ENCODE results near the gene SCYGR8.

Gene SCYGR8, protein sequence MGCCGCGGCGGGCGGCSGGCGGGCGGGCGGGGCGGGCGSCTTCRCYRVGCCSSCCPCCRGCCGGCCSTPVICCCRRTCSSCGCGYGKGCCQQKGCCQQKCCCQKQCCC

DNA sequence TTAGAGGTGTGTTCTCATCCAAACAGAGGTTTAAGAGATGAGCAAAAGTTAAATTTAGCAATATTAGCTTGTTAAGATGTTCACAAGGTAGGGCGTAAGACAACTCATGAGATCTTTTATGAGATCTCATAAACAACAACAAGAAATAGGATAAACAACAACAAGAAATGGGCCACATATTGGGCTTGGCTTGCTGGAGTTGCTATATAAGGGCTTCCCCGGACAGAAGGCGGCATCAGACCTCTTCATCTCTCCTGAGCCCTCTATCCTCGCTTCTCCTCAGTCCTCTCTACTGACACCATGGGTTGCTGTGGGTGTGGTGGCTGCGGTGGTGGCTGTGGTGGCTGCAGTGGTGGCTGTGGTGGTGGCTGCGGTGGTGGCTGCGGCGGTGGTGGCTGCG, at the start of gene SCYGR8:
Gene SCYGR8, plus strand, starts transcription at position 301 of the 400 bp plus-strand sequence. Its CDS starts 0 bp downstream, at position 301.
- no peak for DNase-seq
- no peaks in the 10 kb centered on the region for H3K36me3 ChIP-seq (replicated peaks; ENCODE audit: insufficient read depth, low read length)
- no peaks in the 10 kb centered on the region for H3K9me3 ChIP-seq (replicated peaks; ENCODE audit: insufficient read depth, low read length)
- H3K9me2 ChIP-seq (replicated peaks; ENCODE audit: insufficient read depth, low read length), result no peaks in the 10 kb centered on the region
- H3F3A ChIP-seq (ENCODE audit: insufficient read depth, low read length), result no peaks in the 10 kb centered on the region
- no peak within 1 kb of the TSS for H3K4me3 ChIP-seq (ENCODE audit: low read length)
- H3K27ac ChIP-seq (ENCODE audit: low read length), result no peak within 1 kb of the TSS
- H3K4me2 ChIP-seq (ENCODE audit: low read depth, low read length), result no peak within 1 kb of the TSS
- no peak within 1 kb of the TSS for H3K9ac ChIP-seq (ENCODE audit: low read length)
- no peak within 1 kb of the TSS for H2AFZ ChIP-seq (ENCODE audit: low read length)
- TF ChIP-seq CTCF (IDR thresholded peaks at IDR 0.05; ENCODE audit: low read length) (no peak), EZH2phosphoT487 (IDR thresholded peaks at IDR 0.05; ENCODE audit: low read length) (no peak), EZH2 (optimal IDR thresholded peaks at IDR 0.05; ENCODE audit: low read depth, low read length) (no peak)
- H3K4me1 ChIP-seq (ENCODE audit: low read length), result no peaks in the 10 kb centered on the region
- H4K20me1 ChIP-seq (ENCODE audit: insufficient read depth, low read length), result no peaks in the 10 kb centered on the region
- no peaks in the 10 kb centered on the region for H3K79me2 ChIP-seq (ENCODE audit: low read length)
- no peaks in the 10 kb centered on the region for H3K27me3 ChIP-seq (replicated peaks; ENCODE audit: insufficient read depth, low read length)

DNA sequence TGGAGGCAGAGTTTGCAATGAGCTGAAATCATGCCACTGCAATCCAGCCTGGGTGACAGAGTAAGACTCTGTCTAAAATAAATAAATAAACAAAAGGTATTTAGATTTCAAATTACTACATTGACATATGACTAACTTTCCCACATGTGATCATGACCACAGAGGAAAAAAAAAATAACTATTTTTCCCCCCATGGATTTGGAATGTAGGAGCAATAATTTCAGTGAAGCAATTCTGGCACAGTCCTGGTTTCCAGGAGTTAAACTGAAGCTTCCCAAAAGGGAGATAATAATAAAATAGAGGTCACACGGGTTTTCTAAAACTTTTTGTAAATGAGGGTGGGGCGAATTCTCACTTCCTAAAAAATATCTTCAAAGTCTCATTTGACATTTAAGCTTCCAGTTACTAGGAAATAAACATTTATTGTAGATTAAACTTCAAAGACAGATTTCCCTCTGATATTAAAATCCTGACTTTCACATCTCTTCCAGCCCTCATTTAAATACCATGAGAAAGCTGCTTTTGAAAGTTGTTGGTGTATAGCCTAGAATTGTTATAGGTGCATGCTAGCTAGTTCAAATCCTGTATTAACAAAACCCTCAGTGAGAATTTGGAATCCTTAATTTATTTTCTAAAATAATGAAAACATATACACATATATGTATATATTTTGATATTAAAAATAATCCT, 48.6 kb upstream of the SCYGR8 start:
- H3K27me3 ChIP-seq (replicated peaks; ENCODE audit: insufficient read depth, low read length), result no peaks in the 10 kb centered on the region
- H2AFZ ChIP-seq (ENCODE audit: low read length), result no peak overlapping the region
- DNase-seq, result no peak
- H3K9me3 ChIP-seq (replicated peaks; ENCODE audit: insufficient read depth, low read length), result no peaks in the 10 kb centered on the region
- H3K4me2 ChIP-seq (ENCODE audit: low read depth, low read length), result no peak overlapping the region
- H3K9ac ChIP-seq (ENCODE audit: low read length), result no peak overlapping the region
- H3K9me2 ChIP-seq (replicated peaks; ENCODE audit: insufficient read depth, low read length), result no peaks in the 10 kb centered on the region; the same call in 1 of the 2 replicates
- H4K20me1 ChIP-seq (ENCODE audit: insufficient read depth, low read length), result no peaks in the 10 kb centered on the region
- no peaks in the 10 kb centered on the region for H3K4me1 ChIP-seq (ENCODE audit: low read length)
- H3K36me3 ChIP-seq (replicated peaks; ENCODE audit: insufficient read depth, low read length), result no peaks in the 10 kb centered on the region
- no peaks in the 10 kb centered on the region for H3K79me2 ChIP-seq (ENCODE audit: low read length)
- no peaks in the 10 kb centered on the region for H3F3A ChIP-seq (ENCODE audit: insufficient read depth, low read length)
- TF ChIP-seq EZH2phosphoT487 (IDR thresholded peaks at IDR 0.05; ENCODE audit: low read length) (no peak), CTCF (IDR thresholded peaks at IDR 0.05; ENCODE audit: low read length) (no peak), EZH2 (optimal IDR thresholded peaks at IDR 0.05; ENCODE audit: low read depth, low read length) (no peak)
- no peak overlapping the region for H3K4me3 ChIP-seq (ENCODE audit: low read length)
- H3K27ac ChIP-seq (ENCODE audit: low read length), result no peak overlapping the region

GRCh38 chr2:227701556-227701955, 44.1 kb upstream of the SCYGR8 start:
- Histone ChIP-seq H3K36me3 (replicated peaks; ENCODE audit: insufficient read depth, low read length) (no peaks in the 10 kb centered on the region), H3K9me3 (replicated peaks; ENCODE audit: insufficient read depth, low read length) (no peaks in the 10 kb centered on the region), H3K27me3 (replicated peaks; ENCODE audit: insufficient read depth, low read length) (no peaks in the 10 kb centered on the region), H3K27ac (ENCODE audit: low read length) (no peak overlapping the region), H2AFZ (ENCODE audit: low read length) (no peak overlapping the region), H4K20me1 (ENCODE audit: insufficient read depth, low read length) (no peaks in the 10 kb centered on the region), H3K4me1 (ENCODE audit: low read length) (no peaks in the 10 kb centered on the region), H3K79me2 (ENCODE audit: low read length) (no peaks in the 10 kb centered on the region), H3K4me2 (ENCODE audit: low read depth, low read length) (no peak overlapping the region), H3K9ac (ENCODE audit: low read length) (no peak overlapping the region), H3K4me3 (ENCODE audit: low read length) (no peak overlapping the region), H3K9me2 (replicated peaks; ENCODE audit: insufficient read depth, low read length) (no peaks in the 10 kb centered on the region), H3F3A (ENCODE audit: insufficient read depth, low read length) (no peaks in the 10 kb centered on the region)
- no peak for DNase-seq
- TF ChIP-seq EZH2phosphoT487 (IDR thresholded peaks at IDR 0.05; ENCODE audit: low read length), result no peak
- TF ChIP-seq CTCF (IDR thresholded peaks at IDR 0.05; ENCODE audit: low read length), result no peak
- TF ChIP-seq EZH2 (optimal IDR thresholded peaks at IDR 0.05; ENCODE audit: low read depth, low read length), result no peak
